ENCODE data around the gene STXBP5L.
A peak's percentile ranks its signal among the peaks of the same experiment; 100 is the strongest.
"Not testable (repeated sequence)": the region's sequence is repeated elsewhere in the genome, so short reads cannot be mapped to it uniquely, and the experiment has no call there.

STXBP5L gene

GRCh38 chr3:121431726-121432517 lies 523.9 kb downstream of the STXBP5L start:
- DNase-seq (ENCODE audit: low read depth): peak; percentile 66

GRCh38 chr3:121436074-121436473 lies 528.1 kb downstream of the STXBP5L start:
- no peak for DNase-seq (ENCODE audit: low read depth)

- peak; percentile 10 for DNase-seq (ENCODE audit: low read depth)
Observed at GRCh38 chr3:121436641-121437040, 528.6 kb downstream of the STXBP5L start.

- no peak for DNase-seq (ENCODE audit: low read depth)
Observed at GRCh38 chr3:121443456-121443855, 535.5 kb downstream of the STXBP5L start.

GRCh38 chr3:121451752-121452151 lies 543.7 kb downstream of the STXBP5L start:
- not testable (repeated sequence) for DNase-seq (ENCODE audit: low read depth)

- no peak for DNase-seq (ENCODE audit: low read depth)
Observed at GRCh38 chr3:121462565-121462964, 554.6 kb downstream of the STXBP5L start.

- no peak for DNase-seq (ENCODE audit: low read depth)
Observed at GRCh38 chr3:121463745-121464144, 555.7 kb downstream of the STXBP5L start.

- peak; percentile 48 for DNase-seq (ENCODE audit: low read depth)
Observed at GRCh38 chr3:121467085-121467484, 559.1 kb downstream of the STXBP5L start.

GRCh38 chr3:121473001-121473400 lies 565.0 kb downstream of the STXBP5L start:
- DNase-seq (ENCODE audit: low read depth): no peak

Data from EH (cell line).